GM18505 (cell line): ENCODE data around the gene GPR137B.

Experiments used
- ATAC-seq: cut with Tn5 transposase; IDR thresholded peaks from one replicate; pipeline ENCODE4 v1.9.1; 2021; ENCODE audit not compliant: unreplicated experiment
- POLR2A ChIP-seq: IDR thresholded peaks from 4 replicates; pipeline ENCODE4 v1.6.1; 2011; ENCODE audit warnings: borderline replicate concordance; ENCODE audit not compliant: insufficient read depth, insufficient read length; ENCODE audit errors: extremely low read depth

The GPR137B gene

GRCh38 chr1:236164273-236164672, 21.9 kb downstream of the GPR137B start:
- TF ChIP-seq POLR2A, result no peak

GRCh38 chr1:236165238-236165981, 23.1 kb downstream of the GPR137B start:
- no peak for ATAC-seq
- TF ChIP-seq POLR2A, result no peak

More at GRCh38 chr1:236164273-236164672, 21.9 kb downstream of the GPR137B start:
- ATAC-seq, result no peak

- ATAC-seq, result no peak
- TF ChIP-seq POLR2A, result no peak
These were observed 23.7 kb downstream of the GPR137B start for GRCh38 chr1:236166041-236166440.

- TF ChIP-seq POLR2A, result no peak
- ATAC-seq, result no peak
These were observed 24.8 kb downstream of the GPR137B start for GRCh38 chr1:236167154-236167553.

- TF ChIP-seq POLR2A, result no peak
These were observed 25.2 kb downstream of the GPR137B start for GRCh38 chr1:236167578-236167977.

GRCh38 chr1:236168716-236169429, 26.5 kb downstream of the GPR137B start:
- TF ChIP-seq POLR2A, result no peak
- no peak for ATAC-seq

More at GRCh38 chr1:236167578-236167977, 25.2 kb downstream of the GPR137B start:
- no peak for ATAC-seq

GRCh38 chr1:236172041-236172579, 29.8 kb downstream of the GPR137B start:
- no peak for ATAC-seq
- no peak for TF ChIP-seq POLR2A

GRCh38 chr1:236173174-236173767, 30.9 kb downstream of the GPR137B start:
- ATAC-seq, result no peak
- TF ChIP-seq POLR2A, result no peak

- peak; percentile 65 for ATAC-seq
- peak; percentile 21 for TF ChIP-seq POLR2A
These were observed 33.5 kb downstream of the GPR137B start for GRCh38 chr1:236175642-236176336.

- ATAC-seq, result no peak
- no peak for TF ChIP-seq POLR2A
These were observed 34.3 kb downstream of the GPR137B start for GRCh38 chr1:236176337-236177336.

GRCh38 chr1:236179634-236180033, 37.3 kb downstream of the GPR137B start:
- no peak for ATAC-seq
- TF ChIP-seq POLR2A, result no peak

GRCh38 chr1:236181059-236181458, 38.7 kb downstream of the GPR137B start:
- no peak for ATAC-seq
- TF ChIP-seq POLR2A, result no peak
